ES-I3 (cell line): ENCODE data around the gene TTC28.
"Not testable (repeated sequence)": the region's sequence is repeated elsewhere in the genome, so short reads cannot be mapped to it uniquely, and the experiment has no call there.

Experiments
- H3K36me3 ChIP-seq: 2 replicates; pipeline ENCODE4 v1.6.1; 2013; ENCODE audit warnings: mild to moderate bottlenecking, low read length, control low read depth, moderate library complexity; ENCODE audit not compliant: insufficient read depth
- H3K4me1 ChIP-seq: 2 replicates; pipeline ENCODE4 v1.6.1; 2013; ENCODE audit warnings: mild to moderate bottlenecking, control low read depth, low read length; ENCODE audit not compliant: insufficient read depth
- H3K9ac ChIP-seq: 2 replicates; pipeline ENCODE4 v1.6.1; 2013; ENCODE audit warnings: low read depth, mild to moderate bottlenecking, low read length, moderate library complexity
- H3K9me3 ChIP-seq: 2 replicates; pipeline ENCODE4 v1.6.1; 2013; ENCODE audit warnings: mild to moderate bottlenecking, low read length, moderate library complexity; ENCODE audit not compliant: control insufficient read depth, insufficient read depth

TTC28 gene

GRCh38 chr22:28222571-28222970 lies 457.1 kb downstream of the TTC28 start:
- Histone ChIP-seq H3K9me3 (no peaks in the 10 kb centered on the region), H3K9ac (no peak overlapping the region), H3K4me1 (no peaks in the 10 kb centered on the region), H3K36me3 (no peaks in the 10 kb centered on the region)

GRCh38 chr22:28222052-28222451 lies 457.6 kb downstream of the TTC28 start:
- Histone ChIP-seq H3K9me3 (no peaks in the 10 kb centered on the region), H3K4me1 (no peaks in the 10 kb centered on the region), H3K36me3 (no peaks in the 10 kb centered on the region), H3K9ac (no peak overlapping the region)

GRCh38 chr22:28220626-28221363 lies 458.8 kb downstream of the TTC28 start:
- H3K4me1 ChIP-seq, result no peaks in the 10 kb centered on the region

GRCh38 chr22:28217277-28217676 lies 462.4 kb downstream of the TTC28 start:
- H3K36me3 ChIP-seq, result no peaks in the 10 kb centered on the region
- H3K9ac ChIP-seq, result no peak overlapping the region

More at GRCh38 chr22:28220626-28221363, 458.8 kb downstream of the TTC28 start:
- Histone ChIP-seq H3K9ac (no peak overlapping the region), H3K9me3 (no peaks in the 10 kb centered on the region), H3K36me3 (no peaks in the 10 kb centered on the region)

GRCh38 chr22:28214750-28215149 lies 464.9 kb downstream of the TTC28 start:
- H3K9ac ChIP-seq, H3K36me3 ChIP-seq, H3K4me1 ChIP-seq, H3K9me3 ChIP-seq: not testable (repeated sequence)

More at GRCh38 chr22:28217277-28217676, 462.4 kb downstream of the TTC28 start:
- Histone ChIP-seq H3K9me3 (no peaks in the 10 kb centered on the region), H3K4me1 (no peaks in the 10 kb centered on the region)

DNA sequence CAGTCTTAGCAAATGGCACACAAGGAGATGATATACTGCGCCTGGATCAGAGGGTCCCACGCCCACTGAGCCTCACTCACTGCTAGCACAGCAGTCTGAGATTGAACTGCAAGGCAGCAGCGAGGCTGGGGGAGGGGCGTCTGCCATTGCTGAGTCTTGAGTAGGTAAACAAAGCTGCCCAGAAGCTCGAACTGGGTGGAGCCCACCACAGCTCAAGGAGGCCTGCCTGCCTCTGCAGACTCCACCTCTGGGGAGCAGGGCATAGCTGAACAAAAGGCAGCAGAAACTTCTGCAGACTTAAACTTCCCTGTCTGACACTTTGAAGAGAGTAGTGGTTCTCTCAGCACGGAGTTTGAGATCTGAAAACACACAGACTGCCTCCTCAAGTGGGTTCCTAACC lies 470.2 kb downstream of the TTC28 start:
- not testable (repeated sequence) for H3K36me3 ChIP-seq, H3K9me3 ChIP-seq, H3K4me1 ChIP-seq, H3K9ac ChIP-seq

DNA sequence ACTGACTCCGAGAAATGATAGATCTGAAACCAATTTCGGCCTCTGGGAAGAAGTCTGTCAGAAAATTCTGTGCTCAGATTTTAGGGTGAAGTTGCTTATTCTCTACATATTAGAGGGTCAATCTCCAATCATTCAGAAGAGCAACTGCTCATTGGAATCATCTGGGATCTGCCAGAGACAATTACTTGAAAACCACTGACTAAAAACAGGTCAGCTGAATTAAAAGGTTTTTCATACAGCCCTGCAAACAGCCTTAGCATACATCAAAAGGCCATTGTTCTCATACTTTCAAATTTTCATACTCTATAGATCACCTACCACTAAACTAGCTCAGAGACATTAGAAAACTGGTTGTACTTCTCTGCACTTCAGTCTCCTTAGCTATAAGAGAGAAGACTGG lies 470.9 kb downstream of the TTC28 start:
- no peaks in the 10 kb centered on the region for H3K36me3 ChIP-seq
- H3K9ac ChIP-seq, result no peak overlapping the region
- no peaks in the 10 kb centered on the region for H3K4me1 ChIP-seq
- no peaks in the 10 kb centered on the region for H3K9me3 ChIP-seq

DNA sequence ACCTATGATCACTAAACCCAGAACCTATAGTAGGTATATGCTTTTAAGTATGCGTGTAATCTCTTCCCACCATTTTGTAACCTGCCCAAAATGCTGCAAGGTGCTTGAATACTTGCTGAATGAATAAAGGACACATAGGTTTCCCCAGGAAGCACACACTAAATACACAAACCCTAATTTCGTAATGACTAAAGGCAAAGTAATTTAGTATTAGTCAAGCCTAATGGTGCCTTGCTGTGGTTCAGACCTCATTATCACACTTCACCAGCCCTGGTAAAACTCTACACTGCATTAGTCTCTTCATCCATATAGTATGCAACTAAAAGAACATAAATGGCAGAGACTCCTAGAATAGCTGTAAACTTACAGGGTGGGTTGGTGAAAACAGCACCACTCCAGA lies 471.6 kb downstream of the TTC28 start:
- Histone ChIP-seq H3K4me1 (no peaks in the 10 kb centered on the region), H3K9ac (no peak overlapping the region), H3K9me3 (no peaks in the 10 kb centered on the region), H3K36me3 (no peaks in the 10 kb centered on the region)

- no peaks in the 10 kb centered on the region for H3K36me3 ChIP-seq
- no peaks in the 10 kb centered on the region for H3K4me1 ChIP-seq
- no peak overlapping the region for H3K9ac ChIP-seq
- H3K9me3 ChIP-seq, result no peaks in the 10 kb centered on the region
These were observed 472.2 kb downstream of the TTC28 start for GRCh38 chr22:28207281-28208030.

- Histone ChIP-seq H3K9ac (no peak overlapping the region), H3K36me3 (no peaks in the 10 kb centered on the region), H3K9me3 (no peaks in the 10 kb centered on the region), H3K4me1 (no peaks in the 10 kb centered on the region)
These were observed 473.7 kb downstream of the TTC28 start for GRCh38 chr22:28205926-28206325.

DNA sequence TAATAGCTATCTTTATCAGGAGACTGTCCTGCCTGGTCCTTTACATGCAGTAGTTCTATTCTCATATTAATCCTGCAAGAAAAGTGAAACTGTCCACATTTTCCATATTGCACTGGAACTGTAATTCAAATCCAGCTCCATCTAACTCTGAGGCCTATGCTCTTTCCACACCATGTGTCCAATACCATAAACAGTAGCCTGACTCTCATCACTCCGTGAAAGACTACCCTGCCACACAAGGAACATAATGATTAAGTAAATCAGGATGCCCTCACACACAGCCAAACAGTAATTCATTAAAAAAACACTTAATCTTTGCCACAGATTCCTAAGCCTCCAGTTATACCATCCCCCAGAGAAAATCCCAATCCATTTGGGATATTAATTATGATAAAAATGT lies 475.3 kb downstream of the TTC28 start:
- H3K9me3 ChIP-seq, result no peaks in the 10 kb centered on the region
- H3K9ac ChIP-seq, result no peak overlapping the region
- H3K36me3 ChIP-seq, result no peaks in the 10 kb centered on the region
- H3K4me1 ChIP-seq, result no peaks in the 10 kb centered on the region

- H3K36me3 ChIP-seq, result no peaks in the 10 kb centered on the region
- H3K9me3 ChIP-seq, result no peaks in the 10 kb centered on the region
- no peaks in the 10 kb centered on the region for H3K4me1 ChIP-seq
- no peak overlapping the region for H3K9ac ChIP-seq
These were observed 476.4 kb downstream of the TTC28 start for GRCh38 chr22:28203286-28203685.

GRCh38 chr22:28198692-28199091 lies 480.9 kb downstream of the TTC28 start:
- H3K9ac ChIP-seq, result no peak overlapping the region
- H3K9me3 ChIP-seq, result no peaks in the 10 kb centered on the region
- no peaks in the 10 kb centered on the region for H3K36me3 ChIP-seq
- H3K4me1 ChIP-seq, result no peaks in the 10 kb centered on the region

- H3K36me3 ChIP-seq, H3K9me3 ChIP-seq, H3K9ac ChIP-seq: not testable (repeated sequence)
- H3K4me1 ChIP-seq, result peaks cover 15% of the 10 kb centered on the region
These were observed 488.1 kb downstream of the TTC28 start for GRCh38 chr22:28191571-28191970.

DNA sequence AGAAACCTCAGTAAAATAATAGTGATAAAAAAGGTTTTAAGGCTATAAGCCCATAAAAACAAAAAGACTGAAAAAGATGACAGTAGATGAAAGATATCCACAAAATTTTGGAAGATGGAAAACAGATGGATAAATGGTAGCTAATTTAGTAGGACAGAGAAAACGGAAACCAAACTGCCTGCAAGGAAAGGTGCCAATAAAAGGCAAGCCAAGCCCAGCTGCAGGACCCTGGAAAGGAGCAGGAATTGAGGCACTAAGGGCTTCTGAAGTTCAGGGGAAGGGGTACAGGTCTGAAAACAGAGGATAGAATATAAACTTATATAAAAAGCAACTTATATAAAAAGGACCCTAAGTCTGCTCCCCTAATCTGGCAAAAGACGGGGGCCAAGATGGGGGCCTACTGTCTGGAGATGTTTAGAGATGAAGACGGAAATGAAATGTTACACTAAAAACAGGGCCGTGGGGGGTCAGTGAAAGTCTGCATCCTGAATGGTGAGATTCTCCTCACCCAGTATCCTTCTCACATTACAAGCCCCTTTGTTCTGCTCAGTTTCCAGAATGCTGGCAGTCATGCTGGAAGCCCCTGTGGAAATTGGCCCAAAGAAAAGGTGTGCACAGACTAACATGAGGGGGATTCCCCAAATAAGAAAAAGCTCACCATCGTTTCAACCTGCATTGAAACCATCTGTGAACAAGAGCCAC lies 491.3 kb downstream of the TTC28 start:
- H3K9me3 ChIP-seq, result no peaks in the 10 kb centered on the region
- H3K4me1 ChIP-seq, result peaks cover 15% of the 10 kb centered on the region
- H3K36me3 ChIP-seq, result no peaks in the 10 kb centered on the region
- no peak overlapping the region for H3K9ac ChIP-seq
